Measurements from ENCODE around the gene CNPPD1. TPM values are rescaled to one million over a fixed set of nuclear protein-coding genes. Genes with fewer than 3 reads are reported as not detected.
A peak's percentile ranks its signal among the peaks of the same experiment; 100 is the strongest.
"Not testable (repeated sequence)": the region's sequence is repeated elsewhere in the genome, so short reads cannot be mapped to it uniquely, and the experiment has no call there.

Gene CNPPD1
- polyA plus RNA-seq, 3 donors, result 61.4 to 71.9 (median 68.9) TPM

GRCh38 chr2:219213486-219214071 lies 36.9 kb upstream of the CNPPD1 start:
- DNase-seq (ENCODE audit: extremely low read depth in 1 of 11, low read depth in 9 of 11, low spot score in 4 of 11), result no peak

- no peak for DNase-seq (ENCODE audit: extremely low read depth in 1 of 11, low read depth in 9 of 11, low spot score in 4 of 11)
Observed at GRCh38 chr2:219213026-219213415, 36.3 kb upstream of the CNPPD1 start.

GRCh38 chr2:219210886-219211362 lies 34.2 kb upstream of the CNPPD1 start:
- no peak for DNase-seq (ENCODE audit: extremely low read depth in 1 of 11, low read depth in 9 of 11, low spot score in 4 of 11)

GRCh38 chr2:219210196-219210885 lies 33.6 kb upstream of the CNPPD1 start:
- no peak for DNase-seq (ENCODE audit: extremely low read depth in 1 of 11, low read depth in 9 of 11, low spot score in 4 of 11)

GRCh38 chr2:219209236-219210195 lies 32.8 kb upstream of the CNPPD1 start:
- no peak for DNase-seq (ENCODE audit: extremely low read depth in 1 of 11, low read depth in 9 of 11, low spot score in 4 of 11)

- no peak for DNase-seq (ENCODE audit: extremely low read depth in 1 of 11, low read depth in 9 of 11, low spot score in 4 of 11)
Observed at GRCh38 chr2:219207884-219208740, 31.4 kb upstream of the CNPPD1 start.

GRCh38 chr2:219207134-219207883 lies 30.6 kb upstream of the CNPPD1 start:
- no peak for DNase-seq (ENCODE audit: extremely low read depth in 1 of 11, low read depth in 9 of 11, low spot score in 4 of 11)

GRCh38 chr2:219206328-219207133 lies 29.8 kb upstream of the CNPPD1 start, which contains the start of gene ZFAND2B:
ZFAND2B (plus strand) TSS chr2:219206782; CDS start chr2:219206988, 206 bp downstream.
- DNase-seq (ENCODE audit: extremely low read depth in 1 of 11, low read depth in 9 of 11, low spot score in 4 of 11), result peak; percentile 86 to 95 (median 93)

- no peak for DNase-seq (ENCODE audit: extremely low read depth in 1 of 11, low read depth in 9 of 11, low spot score in 4 of 11)
Observed at GRCh38 chr2:219205981-219206327, 29.2 kb upstream of the CNPPD1 start.

- DNase-seq (ENCODE audit: extremely low read depth in 1 of 11, low read depth in 9 of 11, low spot score in 4 of 11), result no peak
Observed at GRCh38 chr2:219205165-219205538, 28.4 kb upstream of the CNPPD1 start.

- no peak for DNase-seq (ENCODE audit: extremely low read depth in 1 of 11, low read depth in 9 of 11, low spot score in 4 of 11)
Observed at GRCh38 chr2:219204425-219205164, 27.9 kb upstream of the CNPPD1 start.

- not testable (repeated sequence) for DNase-seq (ENCODE audit: extremely low read depth in 1 of 11, low read depth in 9 of 11, low spot score in 4 of 11)
Observed at GRCh38 chr2:219201331-219201730, 24.6 kb upstream of the CNPPD1 start.

- DNase-seq (ENCODE audit: extremely low read depth in 1 of 11, low read depth in 9 of 11, low spot score in 4 of 11), result not testable (repeated sequence)
Observed at GRCh38 chr2:219200502-219201326, 24.0 kb upstream of the CNPPD1 start.

GRCh38 chr2:219199470-219200211 lies 22.9 kb upstream of the CNPPD1 start:
- DNase-seq (ENCODE audit: extremely low read depth in 1 of 11, low read depth in 9 of 11, low spot score in 4 of 11), result no peak

GRCh38 chr2:219198974-219199373 lies 22.2 kb upstream of the CNPPD1 start:
- DNase-seq (ENCODE audit: extremely low read depth in 1 of 11, low read depth in 9 of 11, low spot score in 4 of 11), result no peak
